GM19193 (cell line): Measurements from ENCODE around the gene PRRT1.

Experiments
- POLR2A ChIP-seq: IDR thresholded peaks from 4 replicates; pipeline ENCODE4 v1.6.1; 2011; ENCODE audit not compliant: insufficient read depth, insufficient read length; ENCODE audit errors: extremely low read depth

PRRT1 gene

GRCh38 chr6:32126880-32127279, 24.9 kb downstream of the PRRT1 start:
- TF ChIP-seq POLR2A, result no peak

DNA sequence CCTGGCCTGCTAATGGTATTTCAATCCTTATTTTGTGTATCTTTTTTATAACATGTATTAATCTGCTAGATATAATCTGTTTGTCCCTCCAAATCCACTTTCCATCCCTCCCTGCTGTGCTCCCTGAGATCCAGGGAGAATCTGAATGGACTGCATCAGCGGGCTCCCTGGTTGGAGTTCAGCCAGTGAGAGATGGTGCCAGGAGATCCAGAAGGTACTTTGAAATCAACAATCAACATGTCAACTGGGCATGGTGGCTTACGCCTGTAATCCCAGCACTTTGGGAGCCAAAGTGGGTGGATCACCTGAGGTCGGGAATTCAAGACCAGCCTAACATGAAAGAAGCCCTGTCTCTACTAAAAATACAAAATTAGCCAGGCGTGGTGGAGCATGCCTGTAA, 28.1 kb downstream of the PRRT1 start:
- no peak for TF ChIP-seq POLR2A

GRCh38 chr6:32120573-32121059, 31.1 kb downstream of the PRRT1 start:
- TF ChIP-seq POLR2A, result no peak

DNA sequence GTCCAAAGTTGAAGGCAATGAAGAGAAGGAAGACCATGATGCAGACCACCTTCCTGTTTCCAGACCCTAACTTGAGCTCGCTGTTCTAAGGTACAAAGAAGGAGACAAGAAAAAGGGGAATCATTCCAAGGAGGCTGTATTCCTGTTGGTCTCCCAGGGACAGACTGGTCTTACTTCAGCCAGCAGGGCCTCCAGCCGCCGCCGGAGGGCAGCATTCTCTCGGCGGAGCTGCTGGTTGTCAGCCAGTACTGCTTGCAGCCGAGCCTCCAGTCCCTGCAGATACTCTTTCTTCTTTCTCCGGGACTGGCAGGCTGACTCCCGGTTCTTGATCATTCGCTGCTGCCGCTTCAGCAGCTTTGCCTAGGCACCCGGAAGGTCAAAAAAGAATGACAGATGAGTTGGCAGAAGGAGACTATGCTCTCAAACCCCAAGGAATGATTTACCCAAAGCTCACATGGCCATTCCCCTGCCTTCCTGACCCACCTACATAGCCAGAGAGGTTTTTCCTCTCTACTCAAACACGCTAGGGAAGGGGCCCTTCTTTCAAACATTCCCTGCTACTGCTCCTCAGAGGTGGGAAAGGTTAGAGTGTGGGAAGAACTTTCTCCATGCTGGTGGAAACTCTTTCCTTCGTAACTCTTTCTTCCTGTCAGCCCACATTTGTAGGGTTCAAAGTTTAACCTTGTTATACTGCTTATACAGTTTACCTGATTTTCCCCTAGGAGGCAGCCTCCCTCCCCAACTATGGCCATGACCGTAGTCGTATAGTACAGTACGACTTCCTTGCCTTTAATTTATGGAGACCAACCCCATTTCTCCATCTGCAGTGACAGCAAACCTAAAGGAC, 32.7 kb downstream of the PRRT1 start:
- no peak for TF ChIP-seq POLR2A

DNA sequence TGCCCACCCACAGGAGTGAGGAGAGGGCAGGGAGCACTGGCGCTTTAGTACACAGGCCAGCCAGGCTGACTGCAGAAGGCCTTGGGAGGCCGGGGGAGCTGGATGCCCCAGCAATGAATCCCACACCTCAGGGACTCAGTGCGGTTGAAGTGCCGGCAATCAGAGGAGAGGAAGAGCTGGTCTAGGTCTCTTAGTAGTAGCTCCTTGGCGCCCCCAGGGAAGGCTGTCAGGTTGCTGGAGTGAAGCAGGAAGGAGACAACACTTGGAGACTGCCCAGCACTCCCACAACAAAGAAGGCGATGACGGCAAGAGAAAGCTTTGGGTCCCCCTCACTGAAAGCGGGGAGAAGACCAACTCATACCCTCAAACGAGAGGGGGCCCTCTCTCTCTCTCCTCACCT, 34.3 kb downstream of the PRRT1 start:
- TF ChIP-seq POLR2A, result no peak

- no peak for TF ChIP-seq POLR2A
Observed at GRCh38 chr6:32116674-32117073, 35.1 kb downstream of the PRRT1 start.

DNA sequence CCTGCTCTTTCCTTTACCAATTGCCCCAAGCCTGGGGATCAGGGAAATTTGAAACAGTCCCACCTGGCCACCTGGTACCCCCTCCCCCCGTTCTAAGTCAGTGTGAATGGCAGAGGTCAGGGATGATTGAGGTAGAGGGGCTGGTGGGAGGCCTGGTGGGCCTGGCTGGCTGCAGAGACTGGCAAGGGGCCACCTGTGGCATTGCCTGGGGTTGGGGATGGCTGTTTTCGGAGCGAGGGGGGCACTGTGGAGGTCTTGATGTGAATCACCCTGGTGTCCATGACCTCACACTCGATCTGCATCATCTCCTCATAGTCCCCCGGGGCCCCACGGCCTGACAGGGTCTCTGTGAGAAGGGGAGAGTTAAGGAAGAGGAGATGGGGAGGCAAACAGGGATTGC, 36.1 kb downstream of the PRRT1 start:
- TF ChIP-seq POLR2A, result no peak

DNA sequence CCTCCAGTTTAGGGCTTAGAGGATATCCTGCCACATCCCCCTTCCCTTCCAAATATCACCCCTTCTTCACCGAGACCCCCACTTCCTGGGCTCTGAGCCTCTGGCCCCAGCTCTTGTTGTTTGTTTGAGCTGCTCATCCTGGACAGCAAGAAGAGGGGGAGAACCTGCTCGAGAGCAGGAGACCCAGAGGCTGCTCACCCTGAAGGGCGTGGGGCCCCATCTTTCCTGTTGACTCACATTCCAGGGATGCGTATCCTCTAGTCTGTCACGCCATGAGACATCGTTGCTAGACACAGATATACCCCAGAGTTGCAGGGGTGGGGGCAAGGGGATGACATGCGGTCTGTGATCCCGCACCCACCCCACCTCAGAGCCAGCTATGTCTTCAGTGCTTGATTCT, 36.9 kb downstream of the PRRT1 start:
- no peak for TF ChIP-seq POLR2A

GRCh38 chr6:32113386-32114352, 38.1 kb downstream of the PRRT1 start:
- no peak for TF ChIP-seq POLR2A

DNA sequence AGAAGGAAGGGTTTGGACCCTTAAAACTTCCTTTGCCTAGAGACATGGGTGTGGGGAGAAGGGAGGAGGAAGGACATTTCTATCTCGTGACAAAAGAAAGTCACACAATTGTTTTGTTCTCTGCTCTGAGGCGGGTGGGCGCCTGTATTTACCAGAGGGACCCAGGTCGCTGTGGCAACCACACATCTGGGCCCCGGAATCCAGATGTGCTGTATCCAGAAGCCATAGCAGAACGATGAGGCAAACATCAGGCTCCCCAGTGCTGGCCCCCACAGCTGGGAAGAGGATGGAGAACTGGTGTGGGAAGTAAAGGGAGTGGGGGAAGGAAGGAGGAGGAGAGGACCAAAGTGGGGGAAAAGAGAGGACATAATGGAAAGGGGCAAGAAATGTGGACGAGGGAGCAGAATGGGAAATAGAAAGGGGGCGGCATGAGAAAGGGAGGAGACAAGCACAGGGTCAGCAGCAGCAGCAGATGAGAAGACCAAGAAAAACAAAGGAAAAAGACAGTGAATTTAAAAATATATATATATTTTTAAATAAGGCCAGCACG, 39.2 kb downstream of the PRRT1 start:
- no peak for TF ChIP-seq POLR2A

- no peak for TF ChIP-seq POLR2A
Observed at GRCh38 chr6:32111424-32112066, 40.2 kb downstream of the PRRT1 start.

- peak; percentile 12 for TF ChIP-seq POLR2A
Observed at GRCh38 chr6:32110632-32111031, 41.1 kb downstream of the PRRT1 start.

GRCh38 chr6:32109765-32110160, 42.0 kb downstream of the PRRT1 start:
- TF ChIP-seq POLR2A, result no peak

GRCh38 chr6:32109114-32109764, 42.5 kb downstream of the PRRT1 start, which contains the start of gene TNXB:
TNXB (minus strand) TSS chr6:32109338; CDS start chr6:32098198, 11,140 bp downstream.
- TF ChIP-seq POLR2A, result no peak
